Calu3 (cell line): ENCODE data around the gene ZNF672. TPM values are rescaled to one million over a fixed set of nuclear protein-coding genes. Genes with fewer than 3 reads are reported as not detected.
"Not testable (repeated sequence)": the region's sequence is repeated elsewhere in the genome, so short reads cannot be mapped to it uniquely, and the experiment has no call there.

Source experiments
- BruUV-seq: library from RNA; stranded (reverse); fragments of 400-500 nt; replicated peaks from 2 replicates; lab custom pipeline; 2021; lab: Mats Ljungman, UMichigan
- CTCF ChIA-PET: fragments of 300-600 bp; sonication (Branson Sonifier 250); formaldehyde crosslinking; loops from one replicate; lab custom pipeline; 2022; ENCODE audit warnings: antibody characterized with exemption; lab: Charles Lee
- DNase-seq: peaks from one replicate; pipeline ENCODE4 v3.0.0; 2022
- H3K27ac Mint-ChIP-seq: one replicate; pipeline ENCODE4 v1.8.0; 2022; ENCODE audit warnings: mixed read lengths; ENCODE audit not compliant: unreplicated experiment
- H3K27me3 Mint-ChIP-seq: one replicate; pipeline ENCODE4 v1.8.0; 2022; ENCODE audit warnings: mixed read lengths; ENCODE audit not compliant: unreplicated experiment
- H3K36me3 Mint-ChIP-seq: one replicate; pipeline ENCODE4 v1.8.0; 2022; ENCODE audit warnings: mild to moderate bottlenecking, moderate library complexity, mixed read lengths; ENCODE audit not compliant: insufficient read depth, unreplicated experiment
- H3K4me1 Mint-ChIP-seq: one replicate; pipeline ENCODE4 v1.8.0; 2022; ENCODE audit warnings: mild to moderate bottlenecking, low read depth, mixed read lengths; ENCODE audit not compliant: unreplicated experiment
- H3K4me3 Mint-ChIP-seq: one replicate; pipeline ENCODE4 v1.8.0; 2022; ENCODE audit warnings: mild to moderate bottlenecking, low read depth, moderate library complexity, mixed read lengths; ENCODE audit not compliant: unreplicated experiment
- H3K9me3 Mint-ChIP-seq: one replicate; pipeline ENCODE4 v1.8.0; 2022; ENCODE audit warnings: low read depth, mixed read lengths; ENCODE audit not compliant: unreplicated experiment
- intact Hi-C: fragments of 100-400 bp; cut with micrococcal nuclease; formaldehyde crosslinking; loops from one replicate; pipeline ENCODE4 v1.10.0; 2022; ENCODE audit not compliant: unreplicated experiment
- total RNA-seq: library from RNA; stranded (reverse); gene quantifications from 2 replicates; pipeline ENCODE4 v1.2.3, GENCODE V29; 2022
- TF ChIP-seq, protein P1 (sequence below): fragments of 200-600 bp; IDR thresholded peaks from one replicate; pipeline ENCODE4 v1.8.0; 2022; ENCODE audit warnings: antibody characterized with exemption; ENCODE audit not compliant: unreplicated experiment

ZNF672 gene
- total RNA-seq, 1 experiment from 2014 or later = 28.3 TPM

DNA sequence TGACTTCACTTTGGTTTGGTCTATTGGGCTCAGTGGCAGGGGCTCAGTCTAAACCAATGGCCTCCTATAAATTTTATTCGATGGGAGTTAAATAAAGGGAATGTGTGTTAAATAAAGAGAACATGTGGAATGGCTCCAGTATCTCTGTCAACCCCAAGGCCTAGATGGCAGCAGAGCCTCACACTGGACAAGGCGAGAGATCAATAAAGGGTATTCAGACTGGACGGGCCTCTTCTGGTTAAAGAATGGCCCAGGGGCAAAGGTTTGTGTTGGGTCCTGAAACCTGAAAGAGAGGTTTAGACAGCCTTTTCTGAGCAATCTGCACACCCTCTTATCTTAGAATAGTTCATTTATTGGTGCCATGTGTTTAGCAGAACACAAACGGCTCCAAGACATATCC is 47.0 kb upstream of the ZNF672 start:
- Mint-ChIP-seq H3K27me3 (no peaks in the 10 kb centered on the region), H3K4me3 (no peak overlapping the region), H3K36me3 (no peaks in the 10 kb centered on the region), H3K4me1 (no peaks in the 10 kb centered on the region), H3K9me3 (peaks cover 10% of the 10 kb centered on the region), H3K27ac (no peak overlapping the region)
- intact Hi-C loops = no loop called here
- DNase-seq = no peak
- no TSS peak for BruUV-seq
- CTCF ChIA-PET = no interaction called here
- TF ChIP-seq, protein P1, sequence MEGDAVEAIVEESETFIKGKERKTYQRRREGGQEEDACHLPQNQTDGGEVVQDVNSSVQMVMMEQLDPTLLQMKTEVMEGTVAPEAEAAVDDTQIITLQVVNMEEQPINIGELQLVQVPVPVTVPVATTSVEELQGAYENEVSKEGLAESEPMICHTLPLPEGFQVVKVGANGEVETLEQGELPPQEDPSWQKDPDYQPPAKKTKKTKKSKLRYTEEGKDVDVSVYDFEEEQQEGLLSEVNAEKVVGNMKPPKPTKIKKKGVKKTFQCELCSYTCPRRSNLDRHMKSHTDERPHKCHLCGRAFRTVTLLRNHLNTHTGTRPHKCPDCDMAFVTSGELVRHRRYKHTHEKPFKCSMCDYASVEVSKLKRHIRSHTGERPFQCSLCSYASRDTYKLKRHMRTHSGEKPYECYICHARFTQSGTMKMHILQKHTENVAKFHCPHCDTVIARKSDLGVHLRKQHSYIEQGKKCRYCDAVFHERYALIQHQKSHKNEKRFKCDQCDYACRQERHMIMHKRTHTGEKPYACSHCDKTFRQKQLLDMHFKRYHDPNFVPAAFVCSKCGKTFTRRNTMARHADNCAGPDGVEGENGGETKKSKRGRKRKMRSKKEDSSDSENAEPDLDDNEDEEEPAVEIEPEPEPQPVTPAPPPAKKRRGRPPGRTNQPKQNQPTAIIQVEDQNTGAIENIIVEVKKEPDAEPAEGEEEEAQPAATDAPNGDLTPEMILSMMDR = no peak

DNA sequence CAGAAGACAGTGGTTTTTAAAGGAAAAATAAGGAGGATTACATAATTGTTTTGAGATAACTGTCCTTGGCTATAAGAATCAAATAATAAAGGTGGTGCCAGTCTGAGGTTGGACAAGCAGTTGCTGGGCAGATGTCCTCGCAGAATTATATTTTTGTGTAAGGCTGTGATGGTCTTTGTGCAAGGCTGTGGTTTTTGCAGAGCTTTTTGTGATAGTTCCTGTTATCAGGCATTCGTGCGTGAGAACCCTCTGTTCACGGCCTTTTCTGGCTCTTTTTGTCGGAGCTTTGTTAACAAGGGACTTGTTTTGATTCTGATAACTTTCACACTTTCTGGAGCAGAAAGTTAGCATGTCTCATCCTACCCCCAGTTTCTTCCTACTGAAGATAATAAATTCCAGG is 45.7 kb upstream of the ZNF672 start:
- intact Hi-C loops = no loop called here
- DNase-seq = no peak
- Mint-ChIP-seq H3K27ac (no peak overlapping the region), H3K4me1 (no peaks in the 10 kb centered on the region), H3K27me3 (no peaks in the 10 kb centered on the region), H3K36me3 (no peaks in the 10 kb centered on the region), H3K4me3 (no peak overlapping the region), H3K9me3 (peaks cover 8% of the 10 kb centered on the region)
- CTCF ChIA-PET = interaction anchor here (0.6 kb wide), 1 partner anchor 44 kb away, joined by 3 read pairs; no protein-coding TSS in a partner anchor
- BruUV-seq = no TSS peak
- TF ChIP-seq, protein P1 = no peak

DNA sequence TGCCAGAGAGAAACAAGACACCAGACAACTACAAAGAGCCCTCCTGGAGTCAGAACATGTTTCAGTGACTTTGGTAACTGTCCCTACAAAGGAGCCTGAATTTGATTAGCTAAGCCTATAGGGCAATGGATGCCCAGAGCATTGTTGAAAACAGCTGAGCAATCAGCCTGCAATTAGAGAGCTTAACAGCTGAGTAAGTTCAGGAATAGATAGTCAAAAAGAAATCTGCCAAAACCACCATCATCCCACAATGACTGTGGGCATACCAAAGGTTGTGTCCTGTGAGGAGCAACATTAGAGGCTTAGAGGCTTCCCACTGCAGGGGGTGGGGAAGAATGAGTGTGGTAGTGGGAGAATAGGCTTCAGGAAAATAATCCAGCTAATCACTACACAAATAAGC is 44.4 kb upstream of the ZNF672 start:
- intact Hi-C loops = no loop called here
- peaks cover 10% of the 10 kb centered on the region for H3K9me3 Mint-ChIP-seq

DNA sequence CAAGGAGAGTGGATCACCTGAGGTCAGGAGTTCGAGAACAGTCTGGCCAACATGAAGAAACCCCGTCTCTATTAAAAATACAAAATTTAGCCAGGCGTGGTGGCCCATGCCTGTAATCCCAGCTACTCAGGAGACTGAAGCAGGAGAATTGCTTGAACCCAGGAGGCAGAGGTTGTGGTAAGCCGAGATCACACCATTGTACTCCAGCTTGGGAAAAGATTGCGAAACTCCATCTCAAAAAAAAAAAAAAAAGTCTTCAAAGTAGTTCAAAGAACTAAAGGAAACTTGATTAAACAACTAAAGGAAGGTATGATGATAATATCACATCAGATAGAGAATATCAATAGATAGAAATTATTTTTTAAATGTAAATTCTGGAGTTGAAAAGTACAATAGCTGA is 43.4 kb upstream of the ZNF672 start:
- DNase-seq, H3K9me3 Mint-ChIP-seq, H3K4me1 Mint-ChIP-seq, intact Hi-C loops, H3K27me3 Mint-ChIP-seq, CTCF ChIA-PET, BruUV-seq, H3K36me3 Mint-ChIP-seq, H3K27ac Mint-ChIP-seq, H3K4me3 Mint-ChIP-seq: not testable (repeated sequence)

More for the DNA sequence above, 44.4 kb upstream of the ZNF672 start:
- Mint-ChIP-seq H3K36me3 (no peaks in the 10 kb centered on the region), H3K27ac (no peak overlapping the region), H3K4me3 (no peak overlapping the region), H3K4me1 (no peaks in the 10 kb centered on the region), H3K27me3 (no peaks in the 10 kb centered on the region)
- no TSS peak for BruUV-seq
- TF ChIP-seq, protein P1 = no peak
- no peak for DNase-seq
- CTCF ChIA-PET = no interaction called here

DNA sequence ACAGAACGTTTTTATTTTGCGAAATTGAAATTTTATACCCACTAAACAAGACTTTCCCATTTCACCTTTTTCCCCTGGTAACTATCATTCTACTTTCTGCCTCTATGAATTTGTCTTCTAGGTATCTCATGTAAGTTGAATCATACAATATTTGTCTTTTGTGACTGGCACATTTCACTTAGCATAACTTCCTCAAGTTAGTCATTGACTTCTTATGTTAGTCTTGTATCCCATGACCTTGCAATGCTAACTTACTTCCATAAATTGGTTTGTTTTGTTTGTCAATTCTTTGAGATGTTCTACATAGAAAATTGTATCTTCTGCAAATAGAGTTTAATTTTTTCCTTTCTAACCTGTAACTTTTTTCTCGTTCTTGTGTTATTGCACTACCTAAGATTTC is 39.2 kb upstream of the ZNF672 start:
- Mint-ChIP-seq H3K4me3 (no peak overlapping the region), H3K9me3 (peaks cover 17% of the 10 kb centered on the region), H3K4me1 (no peaks in the 10 kb centered on the region), H3K27ac (no peak overlapping the region), H3K27me3 (no peaks in the 10 kb centered on the region), H3K36me3 (no peaks in the 10 kb centered on the region)
- no peak for DNase-seq
- BruUV-seq = no TSS peak
- intact Hi-C loops = no loop called here
- TF ChIP-seq, protein P1 = no peak
- CTCF ChIA-PET = no interaction called here
